CD4-positive, alpha-beta T cell treated with Interleukin-4 for 4 hours (primary cell): Measurements from ENCODE around the gene SLCO4A1.
A peak's percentile ranks its signal among the peaks of the same experiment; 100 is the strongest.

Experiments used
- DNase-seq: peaks from one replicate; pipeline ENCODE4 v3.0.0-alpha.2; 2020

Gene SLCO4A1

DNA sequence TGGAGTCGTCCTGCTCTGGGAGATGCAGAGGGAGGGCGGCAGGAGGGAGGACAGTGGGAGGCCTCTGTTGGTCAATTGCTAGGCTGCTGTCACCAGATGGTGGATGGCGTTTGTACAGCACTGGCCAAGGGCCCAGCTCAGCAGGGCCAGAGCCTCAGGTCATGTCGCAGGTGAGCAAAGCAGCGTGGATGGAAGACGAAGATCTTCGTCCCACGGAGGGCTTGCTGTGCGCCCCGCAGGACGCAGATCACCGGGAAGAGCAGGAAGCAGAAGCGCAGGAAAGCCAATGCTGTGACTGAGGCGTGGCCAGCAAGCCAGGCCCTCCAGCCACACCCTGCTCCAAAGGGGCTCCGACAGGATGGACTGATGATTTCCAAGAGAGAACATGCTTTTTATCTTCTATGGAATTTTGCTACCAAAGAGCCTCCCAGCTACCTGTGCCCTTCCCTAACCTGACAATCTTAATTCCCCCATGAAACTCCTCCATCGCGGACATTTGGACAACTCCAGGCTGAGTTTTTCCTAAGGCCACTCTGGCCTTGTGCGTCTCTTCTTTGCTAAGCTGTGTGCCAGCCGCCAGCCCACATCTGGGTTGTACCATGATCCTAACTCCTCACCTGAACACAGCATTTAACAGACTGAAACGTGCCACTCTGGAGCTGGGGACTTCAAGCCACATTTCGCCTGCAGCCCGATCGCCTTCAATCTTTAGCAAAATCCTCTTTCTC lies 3.5 kb upstream of the SLCO4A1 start:
- no peak for DNase-seq

DNA sequence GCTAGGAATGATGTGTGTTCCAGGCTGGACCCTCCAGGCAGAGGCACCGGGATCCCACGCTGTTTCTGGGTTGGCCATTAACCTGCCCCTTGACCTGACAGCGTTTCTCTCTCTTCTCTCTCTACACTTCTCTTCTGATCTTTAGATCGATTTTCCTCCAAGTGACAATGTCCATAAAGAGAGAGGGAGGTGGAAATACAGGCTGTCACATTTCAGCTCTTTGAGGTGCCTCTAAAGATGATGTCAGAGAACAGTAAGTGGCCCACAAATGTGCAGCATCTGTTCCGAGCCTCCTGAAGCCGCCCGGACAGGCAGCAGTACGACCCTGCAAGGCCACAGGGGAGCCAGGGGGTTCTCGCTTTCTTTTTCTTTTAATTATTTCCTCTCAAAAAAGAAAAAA lies 2.5 kb upstream of the SLCO4A1 start:
- DNase-seq: no peak

- DNase-seq: no peak
These were observed 1.4 kb upstream of the SLCO4A1 start for GRCh38 chr20:62640870-62641269.

- DNase-seq: no peak
These were observed 817 bp upstream of the SLCO4A1 start for GRCh38 chr20:62641321-62642050.

GRCh38 chr20:62642666-62643520 lies 590 bp downstream of the SLCO4A1 start:
- DNase-seq: peak; percentile 46

- DNase-seq: no peak
These were observed 1.3 kb downstream of the SLCO4A1 start for GRCh38 chr20:62643521-62644043.

DNA sequence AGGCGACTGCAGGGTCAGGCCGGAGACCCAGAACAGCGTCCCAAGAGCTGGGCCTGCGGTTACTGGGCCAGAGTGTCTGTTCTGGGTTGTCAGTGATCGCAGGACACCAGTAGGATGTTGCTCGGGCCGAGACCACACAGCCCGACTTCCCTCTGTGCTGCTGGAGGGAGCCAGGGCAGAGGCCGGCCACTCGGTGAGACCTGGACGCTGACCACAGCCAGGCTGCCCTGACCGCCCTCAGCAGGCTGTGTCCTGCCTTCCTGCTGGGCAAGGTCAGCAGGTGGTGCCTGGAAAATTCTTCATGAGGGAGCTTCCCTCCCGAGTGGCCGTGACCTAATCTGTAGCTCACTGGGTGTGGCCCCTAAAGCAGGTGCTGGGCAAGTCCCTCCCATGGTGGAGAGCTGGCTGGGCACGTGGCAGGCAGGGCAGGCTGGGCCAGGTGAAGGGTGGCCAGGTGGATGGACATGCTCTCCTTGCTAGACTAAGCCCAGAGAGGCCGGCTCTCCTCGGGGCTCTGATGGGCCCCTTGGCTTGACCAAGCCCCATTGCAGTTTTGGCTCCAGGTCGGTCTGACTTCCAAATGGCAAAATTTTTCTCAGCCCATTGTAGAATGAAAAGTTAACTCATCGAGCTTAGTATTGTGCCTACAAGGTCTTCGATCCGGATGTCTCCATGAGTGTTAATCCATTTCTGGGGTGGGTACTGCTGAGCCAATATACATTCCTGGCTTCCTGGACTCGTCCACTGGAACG lies 1.9 kb downstream of the SLCO4A1 start:
- no peak for DNase-seq

DNA sequence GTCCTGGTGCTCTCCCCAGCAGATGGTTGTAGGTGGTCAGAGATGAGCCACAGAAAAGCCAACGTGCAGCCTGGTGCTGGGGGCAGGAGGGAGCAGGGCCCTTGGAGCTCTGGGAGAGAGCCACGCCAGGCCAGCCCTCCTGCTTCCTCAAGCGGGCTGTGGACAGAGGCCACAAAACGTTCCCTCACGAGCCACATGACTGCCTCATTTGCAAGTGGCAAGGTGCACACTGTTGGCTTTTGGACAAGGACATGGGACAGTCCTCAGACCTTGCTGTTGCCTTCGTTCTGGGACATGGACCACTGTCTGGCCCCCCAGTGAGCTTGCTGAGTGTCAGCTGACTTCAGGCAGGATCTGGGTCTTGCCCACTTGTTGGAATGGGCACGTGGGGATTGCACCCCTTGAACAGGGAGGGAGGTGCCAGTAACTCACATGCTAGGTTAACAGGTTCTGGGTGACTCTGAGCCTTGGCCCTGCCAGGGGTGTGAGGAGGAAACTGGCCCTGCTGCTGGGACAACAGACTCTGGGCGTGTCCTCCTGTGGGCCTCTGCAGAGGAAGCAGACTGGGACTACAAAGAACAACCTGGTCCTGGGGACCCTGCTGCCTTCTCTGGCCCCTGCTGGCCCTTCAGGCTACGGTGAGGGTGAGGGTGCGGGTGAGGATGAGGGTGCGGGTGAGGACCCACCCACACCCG lies 2.6 kb downstream of the SLCO4A1 start:
- DNase-seq: no peak

DNA sequence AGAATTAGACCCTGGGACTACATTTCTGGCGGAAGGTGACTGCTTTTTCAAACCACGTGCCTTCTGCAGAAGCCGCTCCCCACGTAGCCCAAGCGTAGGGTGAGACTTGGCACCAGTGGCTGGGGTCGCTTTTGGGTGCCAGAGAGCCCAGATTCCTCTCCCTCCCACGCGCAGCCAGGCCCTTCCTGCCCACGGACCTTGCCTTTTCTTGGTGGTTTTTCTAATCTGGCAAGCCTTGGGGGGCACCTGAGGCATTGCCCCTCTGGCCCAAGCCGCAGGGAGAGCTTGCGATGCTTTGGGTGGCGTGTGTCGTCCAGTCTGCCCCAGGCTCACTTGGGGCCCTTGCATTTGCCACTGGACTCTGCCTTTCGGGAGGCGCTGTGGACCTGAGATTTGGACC lies 3.3 kb downstream of the SLCO4A1 start:
- no peak for DNase-seq

DNA sequence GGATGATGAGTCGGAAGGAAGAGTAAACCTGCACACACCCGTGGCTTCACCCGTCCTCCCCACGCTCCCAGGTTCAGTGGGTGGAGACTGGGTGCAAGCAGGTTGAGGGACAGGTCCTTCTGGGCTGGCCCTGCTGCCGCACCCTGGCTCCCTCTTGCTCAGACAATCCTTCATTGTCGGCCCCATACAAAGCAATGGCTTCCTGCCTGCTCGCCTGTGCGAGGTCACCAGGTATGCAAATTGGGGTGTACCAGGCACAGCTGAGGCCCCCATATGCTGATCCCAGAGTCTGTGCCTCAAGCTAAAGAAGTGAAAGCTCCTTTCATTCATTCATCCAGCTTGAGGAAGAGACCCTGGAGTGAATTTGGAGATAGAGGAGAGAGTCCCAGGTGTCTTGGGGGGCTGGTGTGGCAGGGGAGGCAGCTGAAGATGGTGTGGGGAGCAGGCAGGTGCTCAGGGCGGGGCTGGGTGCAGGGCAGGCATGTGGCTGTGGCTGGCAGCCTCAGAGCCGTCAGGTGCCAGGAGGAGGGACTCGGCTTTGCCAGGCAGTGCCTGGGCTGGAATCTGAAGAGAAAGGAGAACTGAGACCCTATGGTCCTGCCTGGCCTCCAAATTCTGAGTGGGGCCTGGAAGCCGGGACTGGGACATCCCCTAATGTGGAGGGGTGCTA lies 4.7 kb downstream of the SLCO4A1 start:
- DNase-seq: no peak

GRCh38 chr20:62647521-62648317 lies 5.4 kb downstream of the SLCO4A1 start:
- DNase-seq: no peak

- no peak for DNase-seq
These were observed 6.2 kb downstream of the SLCO4A1 start for GRCh38 chr20:62648318-62648995.

GRCh38 chr20:62649140-62649539 lies 6.8 kb downstream of the SLCO4A1 start:
- DNase-seq: no peak

DNA sequence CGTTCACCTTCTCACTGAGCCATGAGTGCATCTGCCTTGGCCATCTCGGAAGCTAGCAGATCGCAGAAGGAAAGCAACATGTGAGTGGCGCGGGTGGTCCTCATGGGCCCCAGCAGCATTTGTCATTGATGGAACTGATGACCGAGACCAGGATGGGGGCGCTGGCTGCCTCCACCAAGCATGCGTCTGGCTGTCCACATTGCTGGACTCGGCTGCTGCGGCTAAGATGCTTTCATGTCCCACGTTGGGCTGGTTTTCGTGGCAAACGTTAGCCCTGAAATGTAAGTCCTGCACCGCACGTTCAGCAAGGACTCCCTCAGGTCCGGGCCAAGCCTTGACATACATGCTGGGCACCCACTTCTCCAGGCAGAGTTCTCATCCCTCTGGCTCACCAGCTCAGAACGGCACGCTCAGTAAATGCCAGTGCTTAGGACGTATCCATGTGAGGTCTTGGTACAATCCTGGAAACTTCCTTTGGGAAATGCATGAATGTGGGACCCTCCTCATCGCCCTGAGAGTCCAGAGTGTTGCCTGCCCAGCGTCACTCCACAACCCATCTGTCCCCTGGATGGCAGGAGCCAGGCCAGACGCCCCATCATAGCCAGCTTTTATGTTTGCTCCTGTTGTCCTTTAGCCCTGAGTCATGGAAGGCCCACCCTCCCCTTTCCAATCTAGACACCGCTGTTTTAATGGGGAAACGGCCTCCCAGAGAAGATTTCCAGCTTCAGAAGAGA lies 8.4 kb downstream of the SLCO4A1 start:
- no peak for DNase-seq

DNA sequence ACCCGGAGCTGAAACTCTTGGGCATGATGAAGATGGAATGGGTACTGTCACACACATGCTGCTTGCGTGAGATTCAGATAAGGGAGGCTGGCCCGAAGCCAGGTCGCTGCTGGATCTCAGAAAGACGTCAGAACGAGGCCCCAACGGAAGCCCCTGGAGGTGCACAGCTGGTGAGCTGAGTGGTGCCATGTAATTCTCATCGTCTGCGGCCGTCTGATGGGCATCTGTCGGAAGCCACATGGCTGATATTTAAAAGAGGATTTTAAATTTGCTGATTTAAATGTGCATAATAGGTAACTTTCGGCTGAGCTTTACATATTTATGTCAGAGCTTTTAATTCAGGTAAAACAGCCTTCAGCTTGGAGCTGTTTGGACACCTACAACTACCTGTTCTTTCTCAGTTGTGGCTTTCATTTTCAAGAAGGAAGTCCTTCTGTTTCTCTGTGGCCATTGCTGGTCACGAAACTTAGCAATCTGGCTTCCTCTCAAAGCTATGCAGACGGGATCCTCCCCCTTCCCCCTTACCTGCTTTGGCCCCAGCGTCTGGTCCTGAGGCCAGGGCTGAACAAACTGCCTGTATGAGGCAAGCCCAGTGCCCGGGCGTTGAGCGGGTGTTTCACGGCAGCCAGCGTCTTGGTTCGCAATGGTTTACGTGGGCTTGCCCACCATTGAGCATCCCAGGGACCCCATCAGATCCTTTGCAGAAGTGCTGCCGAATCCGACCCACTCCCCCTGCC lies 9.2 kb downstream of the SLCO4A1 start:
- DNase-seq: peak; percentile 64

DNA sequence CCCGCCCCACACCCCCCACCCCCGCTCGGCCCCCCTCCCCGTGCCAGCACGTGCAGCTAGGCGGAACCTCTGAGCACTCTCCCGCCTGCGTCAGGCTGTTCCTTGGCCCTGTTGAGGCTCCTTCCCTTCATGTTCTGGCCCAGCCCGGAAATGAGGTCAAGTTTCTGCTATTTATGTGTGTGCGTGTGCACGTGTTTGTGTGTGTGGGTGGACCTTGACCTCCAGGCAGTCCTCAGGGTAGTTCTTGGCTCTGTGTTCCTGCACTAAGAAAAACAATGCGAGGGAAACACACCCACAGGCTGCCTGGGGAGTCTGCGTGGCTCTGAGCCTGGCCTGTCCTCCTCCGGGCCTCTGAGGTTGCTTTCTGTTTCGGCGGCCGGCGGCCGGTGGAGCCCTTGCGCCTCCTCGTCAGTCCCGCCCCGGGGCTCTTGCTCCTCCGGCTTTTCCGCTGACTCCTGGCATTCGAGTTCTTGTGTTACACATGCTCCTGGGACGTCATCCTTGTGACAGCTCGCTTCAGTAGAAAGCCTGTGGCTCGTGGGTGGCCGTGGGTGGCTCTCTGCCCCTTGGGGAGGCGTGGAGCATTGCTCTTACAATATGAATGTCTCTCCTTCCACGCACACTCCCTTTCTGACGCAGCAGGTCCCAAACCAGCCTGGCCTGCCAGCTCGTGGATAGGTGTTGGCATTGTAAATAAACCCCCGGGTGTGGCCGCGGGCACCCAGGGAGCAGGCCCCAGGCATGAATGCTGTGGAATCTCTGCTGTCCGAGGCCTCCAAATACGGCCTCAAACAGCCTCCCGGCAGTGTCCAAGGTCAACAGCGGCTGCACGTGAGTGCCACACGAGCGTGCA lies 10.0 kb downstream of the SLCO4A1 start:
- peak; percentile 63 for DNase-seq

GRCh38 chr20:62652894-62653305 lies 10.6 kb downstream of the SLCO4A1 start:
- DNase-seq: no peak
